Stimulated activated CD4-positive, alpha-beta T cell treated with anti-CD3 and anti-CD28 coated beads, Interleukin-4, amount 100 ng/mL, for 1 hour (primary cell): ENCODE results near the gene GAS2L3.
A peak's percentile ranks its signal among the peaks of the same experiment; 100 is the strongest.

Source experiments
- DNase-seq: peaks from one replicate; pipeline ENCODE4 v3.0.0-alpha.2; 2020

GAS2L3 gene

GRCh38 chr12:100668945-100669536 is 95.6 kb downstream of the GAS2L3 start:
- peak; percentile 43 for DNase-seq

- no peak for DNase-seq
Observed at GRCh38 chr12:100669922-100670321, 96.4 kb downstream of the GAS2L3 start.

DNA sequence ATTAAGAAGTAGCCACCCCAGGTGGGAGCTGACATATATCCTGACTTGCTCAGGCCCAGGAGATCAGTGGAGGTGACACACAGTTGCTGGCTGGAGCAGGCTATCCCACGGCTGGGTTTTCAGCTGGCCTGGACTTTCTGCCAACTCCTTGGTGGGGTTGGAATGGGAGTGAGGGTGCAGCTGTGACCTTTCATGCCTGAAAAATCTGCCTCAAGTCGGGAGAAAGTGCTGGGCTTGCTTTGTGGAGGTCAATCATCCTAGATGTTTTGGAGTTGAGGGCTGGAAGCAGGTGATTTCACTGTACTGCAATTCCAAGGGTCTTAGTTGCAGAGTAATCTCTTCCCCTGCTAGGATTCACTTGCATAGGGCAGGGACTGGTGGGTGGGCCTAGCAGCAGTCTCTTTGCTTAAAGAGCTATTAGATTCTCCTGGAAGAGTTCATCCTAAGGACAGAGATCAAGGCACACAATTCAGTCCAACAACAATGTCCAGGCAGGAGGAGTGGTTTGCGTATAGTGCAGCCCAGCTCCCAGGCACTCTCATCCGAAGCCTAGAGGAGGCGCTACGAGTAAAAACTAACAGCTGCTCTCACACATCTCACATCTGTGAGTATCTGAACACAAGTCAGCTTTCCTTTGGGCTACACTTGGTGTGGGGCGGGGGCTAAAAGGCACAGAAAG is 98.1 kb downstream of the GAS2L3 start:
- DNase-seq, result no peak

DNA sequence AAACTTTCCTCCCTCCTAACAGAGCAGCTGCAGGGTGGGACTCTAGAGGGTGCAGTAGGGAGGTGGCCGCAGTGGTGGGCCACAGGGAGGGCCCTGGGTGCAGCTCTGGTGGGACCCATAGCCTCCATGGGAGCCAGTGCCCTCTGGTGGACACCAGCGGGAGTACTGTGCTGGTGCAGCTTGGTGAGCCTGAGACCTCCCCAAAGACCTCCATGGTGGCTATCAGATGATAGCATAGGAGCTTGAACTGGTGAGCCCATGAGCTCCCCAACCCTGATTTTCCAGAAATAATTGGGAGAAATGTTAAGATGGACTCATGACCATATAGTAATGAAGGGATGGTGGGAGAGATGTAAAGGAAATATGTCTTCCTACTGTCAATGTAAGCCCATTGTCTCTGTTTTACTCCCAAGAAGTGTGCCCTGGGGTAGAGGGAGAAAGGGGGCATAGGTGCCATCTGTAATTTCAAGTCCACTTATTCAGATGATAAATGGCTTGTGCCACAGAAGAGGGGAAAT is 98.7 kb downstream of the GAS2L3 start:
- DNase-seq, result peak; percentile 34

GRCh38 chr12:100674036-100674888 is 100.8 kb downstream of the GAS2L3 start:
- no peak for DNase-seq
